Right lung (tissue), 10 donors: Measurements from ENCODE around the gene GGTA1. TPM values are rescaled to one million over a fixed set of nuclear protein-coding genes. Genes with fewer than 3 reads are reported as not detected.
"Not testable (repeated sequence)": the region's sequence is repeated elsewhere in the genome, so short reads cannot be mapped to it uniquely, and the experiment has no call there.

ENCODE experiments used
- DNase-seq, 2 donors: peaks; one replicate each; pipeline ENCODE4 v3.0.0-alpha.2; 2013
- long read RNA-seq, 8 donors: transcript quantifications; one replicate each; lab custom pipeline, GENCODE V29; 2026
- polyA plus RNA-seq, 5 donors: library from polyadenylated mRNA; unstranded; fragments of 120-200 nt; gene quantifications; one replicate each; pipeline versions ENCODE4 v1.2.1 to v1.2.3, GENCODE V29; 2013; ENCODE audit warnings: inconsistent platforms in 1 of 5, low replicate concordance in 1 of 5; ENCODE audit not compliant: insufficient read length in 5 of 5, insufficient read depth in 1 of 5

GGTA1 gene
- 1 to 10 TPM; 6.8 to 9.5 (median 7.6) TPM for polyA plus RNA-seq
- long read RNA-seq, donor 1, partial matches to known transcripts = 0 of 4 reads
- long read RNA-seq, donor 1, other reads (novel, unspliced or antisense) = 0 of 4 reads
- long read RNA-seq, donor 2, partial matches to known transcripts = 0 of 3 reads
- long read RNA-seq, donor 2, other reads (novel, unspliced or antisense) = 0 of 3 reads
- long read RNA-seq, donor 3, transcript GGTA1P-203 (6 exons, 1,487 nt) = major isoform, 6 of 6 reads
- long read RNA-seq, donor 3, partial matches to known transcripts = 0 of 6 reads
- long read RNA-seq, donor 3, other reads (novel, unspliced or antisense) = 0 of 6 reads
- long read RNA-seq, donor 4 = 0 reads
- long read RNA-seq, donor 5, partial matches to known transcripts = 0 of 1 reads
- long read RNA-seq, donor 5, other reads (novel, unspliced or antisense) = 0 of 1 reads
- long read RNA-seq, donor 6, partial matches to known transcripts = 0 of 3 reads
- long read RNA-seq, donor 6, other reads (novel, unspliced or antisense) = 0 of 3 reads
- long read RNA-seq, donor 7, partial matches to known transcripts = 0 of 2 reads
- long read RNA-seq, donor 7, other reads (novel, unspliced or antisense) = 0 of 2 reads
- long read RNA-seq, donor 8, partial matches to known transcripts = 0 of 2 reads
- long read RNA-seq, donor 8, other reads (novel, unspliced or antisense) = 0 of 2 reads

- peak; percentile 62 to 63 for DNase-seq
Measured at GRCh38 chr9:121499427-121500164, at the start of gene GGTA1. TSS of gene GGTA1 (minus strand) at chr9:121499844. CDS start at chr9:121467922, 31,922 bp downstream.

DNA sequence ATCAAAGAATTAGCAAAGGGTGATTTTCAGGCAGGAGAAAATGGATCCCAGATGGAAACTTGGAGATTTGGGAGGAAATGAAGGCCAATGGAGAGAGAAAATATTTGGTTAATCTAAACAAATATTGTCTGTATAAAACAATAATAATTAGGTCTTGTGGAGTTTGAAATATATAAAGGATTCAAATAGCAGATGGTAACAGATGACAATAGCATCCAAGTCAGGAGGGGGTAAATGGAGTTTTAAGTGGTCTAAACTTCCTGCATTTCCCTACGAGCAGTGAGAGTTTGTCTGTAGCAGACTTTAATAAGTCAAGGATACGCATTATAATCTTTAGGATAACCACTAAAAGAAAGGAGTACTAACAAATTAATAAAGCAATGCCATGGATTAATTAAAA, 49.0 kb upstream of the GGTA1 start:
- DNase-seq = peak in 1 of 2 donors; percentile 19

DNA sequence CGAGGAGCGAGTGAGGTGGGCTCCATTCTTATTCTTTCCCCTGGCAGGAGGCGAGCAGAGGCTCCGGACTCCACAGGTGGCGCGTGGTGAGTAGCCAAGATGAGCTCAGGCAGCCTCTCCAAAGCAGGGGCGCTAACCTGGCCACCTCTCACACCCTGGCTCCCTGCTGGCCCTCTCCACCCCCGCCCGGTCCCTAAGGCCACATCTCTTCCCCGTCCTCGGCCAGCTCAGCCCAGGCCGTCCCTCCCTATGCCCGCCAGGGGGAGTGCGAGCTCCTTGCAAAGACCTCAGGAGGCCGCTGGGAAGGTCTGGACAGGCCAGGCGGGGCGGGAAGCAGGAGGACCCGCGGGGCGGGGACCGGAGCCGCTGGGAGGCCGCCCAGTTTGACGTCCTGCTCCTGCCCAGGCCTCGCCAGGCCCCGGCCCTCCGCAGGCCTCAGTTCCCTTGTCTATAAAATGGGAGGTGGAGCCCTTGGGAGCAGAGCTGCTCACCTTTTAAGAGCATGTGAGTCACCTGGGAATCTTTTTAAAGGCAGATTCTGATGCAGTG, 46.3 kb upstream of the GGTA1 start:
- peak; percentile 91 to 92 for DNase-seq

DNA sequence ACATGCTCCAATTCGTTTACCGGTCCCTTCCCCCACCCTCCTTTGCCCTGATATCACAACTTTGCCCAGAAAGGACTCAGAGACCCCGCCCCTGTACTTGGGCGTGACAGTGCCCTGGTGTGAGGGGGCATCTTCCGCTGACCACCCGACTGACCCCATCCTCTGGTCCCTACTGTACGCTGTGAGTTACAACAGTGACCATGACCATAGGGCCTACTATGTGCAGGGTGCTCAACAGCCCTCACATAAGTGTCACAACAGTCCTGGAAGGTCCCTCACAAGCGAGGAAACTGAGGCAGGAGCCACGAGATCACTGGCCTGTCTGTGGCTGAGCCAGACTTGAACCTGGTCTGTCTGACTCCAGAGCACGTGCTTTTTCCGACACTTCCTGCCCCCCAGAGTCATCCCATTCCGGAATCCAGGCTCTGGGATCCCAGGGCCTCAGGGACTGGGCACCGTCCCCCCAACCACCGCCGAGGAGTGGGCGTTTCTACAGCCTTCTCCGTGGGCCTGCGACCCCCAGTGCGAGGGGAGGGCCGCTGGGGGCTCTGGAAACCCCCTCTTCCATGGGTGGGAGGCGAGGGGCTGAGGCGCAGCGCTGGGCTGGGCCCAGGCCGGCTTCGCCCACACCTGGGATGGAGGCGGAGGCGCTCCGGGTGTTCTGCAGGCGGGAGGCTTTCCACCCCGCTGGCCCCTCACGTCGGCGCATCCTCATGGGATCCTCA, 45.7 kb upstream of the GGTA1 start:
- DNase-seq = no peak

GRCh38 chr9:121542025-121542424, 42.4 kb upstream of the GGTA1 start:
- DNase-seq = no peak

DNA sequence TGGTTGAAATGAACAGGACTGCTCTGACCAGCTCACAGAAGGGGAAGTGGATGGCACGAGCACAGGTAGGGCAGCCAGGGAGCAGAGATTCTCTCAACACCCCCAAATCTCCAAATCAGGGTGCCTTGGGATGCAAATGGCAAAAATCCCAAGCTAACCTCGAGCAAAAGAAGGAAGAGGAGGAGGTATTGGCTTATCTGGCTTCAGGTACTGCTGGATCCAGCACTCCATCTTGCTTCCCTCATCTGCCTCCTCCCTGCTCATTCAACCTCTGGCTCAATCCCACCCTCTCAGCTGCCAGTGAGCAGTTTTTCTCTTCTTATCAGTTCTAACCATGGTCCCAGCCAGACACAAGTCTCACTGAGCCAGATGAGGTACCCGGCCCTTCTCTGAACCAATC, 41.6 kb upstream of the GGTA1 start:
- no peak for DNase-seq

- no peak for DNase-seq
Measured at GRCh38 chr9:121538221-121538620, 38.6 kb upstream of the GGTA1 start.

DNA sequence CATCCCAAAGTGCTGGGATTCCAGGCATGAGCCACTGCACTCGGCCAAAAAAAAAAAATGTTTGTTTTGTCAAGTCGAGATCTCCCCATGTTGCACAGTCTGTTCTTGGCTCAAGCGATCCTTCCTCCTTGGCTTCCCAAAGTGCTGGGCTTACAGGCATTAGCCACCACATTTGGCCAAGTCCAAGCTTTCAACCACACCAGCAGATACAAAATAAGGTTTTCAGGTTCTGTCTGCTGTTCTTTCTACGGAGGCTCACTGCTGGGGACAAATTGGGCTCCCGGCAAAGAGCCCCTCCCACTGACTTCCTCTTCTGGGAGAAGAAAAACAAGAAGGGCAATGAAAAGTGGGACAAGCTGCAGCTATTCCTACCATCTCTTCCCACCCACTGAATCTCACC, 37.6 kb upstream of the GGTA1 start:
- no peak for DNase-seq

DNA sequence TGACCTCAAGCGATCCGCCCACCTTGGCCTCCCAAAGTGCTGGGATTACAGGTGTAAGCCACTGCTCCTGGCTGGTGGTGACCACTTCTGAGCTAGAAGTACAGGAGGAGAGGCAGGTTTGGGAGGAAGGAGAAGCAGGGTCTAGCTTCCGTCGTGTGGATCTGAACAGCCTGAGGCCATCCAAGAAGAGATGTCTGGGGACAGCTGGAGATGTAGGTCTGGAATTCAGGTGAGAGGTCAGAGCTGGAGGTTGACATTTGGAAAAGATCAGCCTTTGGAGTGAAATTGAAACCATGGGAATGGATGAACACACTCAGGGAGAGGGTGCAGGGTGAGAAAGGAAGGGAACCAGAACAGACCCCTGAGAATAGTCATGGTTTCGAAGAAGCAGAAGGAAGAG, 33.2 kb upstream of the GGTA1 start:
- no peak for DNase-seq

DNA sequence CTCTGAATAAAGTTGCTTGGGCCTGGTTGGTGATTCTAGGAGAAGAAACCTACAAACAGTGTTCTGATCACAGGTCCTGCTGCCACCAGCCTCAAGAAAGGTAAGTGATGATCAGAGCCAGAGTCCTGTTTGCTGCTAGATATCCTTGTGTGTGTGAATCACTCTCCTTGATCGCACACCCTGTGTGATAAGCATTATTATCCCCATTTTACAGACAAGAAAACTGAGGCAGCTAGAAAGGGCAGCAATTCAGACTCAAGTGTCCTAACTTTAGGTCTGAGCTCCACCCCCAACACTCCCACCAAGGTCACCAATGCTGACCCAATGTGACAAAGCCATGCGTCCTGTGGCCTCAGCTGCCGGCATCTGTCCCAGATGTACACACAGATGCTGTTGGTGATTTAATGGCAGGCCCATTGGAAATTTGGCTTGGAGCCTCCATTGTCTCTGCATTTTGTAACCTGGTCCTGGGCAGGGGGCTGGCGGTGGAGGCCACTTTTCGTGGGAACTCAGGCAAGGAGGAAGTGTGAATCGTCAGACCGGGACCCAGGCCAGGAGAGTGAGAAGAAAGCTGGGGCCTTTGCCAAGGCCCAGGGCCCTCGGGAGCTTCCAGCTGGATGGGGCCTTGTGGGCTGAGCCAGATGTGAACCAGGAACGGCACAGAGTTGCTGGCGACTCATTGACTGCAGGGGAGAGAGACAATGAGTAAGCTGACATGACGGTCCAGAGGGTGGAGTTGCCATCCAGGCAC, 29.8 kb upstream of the GGTA1 start:
- DNase-seq = peak; percentile 87 to 88

DNA sequence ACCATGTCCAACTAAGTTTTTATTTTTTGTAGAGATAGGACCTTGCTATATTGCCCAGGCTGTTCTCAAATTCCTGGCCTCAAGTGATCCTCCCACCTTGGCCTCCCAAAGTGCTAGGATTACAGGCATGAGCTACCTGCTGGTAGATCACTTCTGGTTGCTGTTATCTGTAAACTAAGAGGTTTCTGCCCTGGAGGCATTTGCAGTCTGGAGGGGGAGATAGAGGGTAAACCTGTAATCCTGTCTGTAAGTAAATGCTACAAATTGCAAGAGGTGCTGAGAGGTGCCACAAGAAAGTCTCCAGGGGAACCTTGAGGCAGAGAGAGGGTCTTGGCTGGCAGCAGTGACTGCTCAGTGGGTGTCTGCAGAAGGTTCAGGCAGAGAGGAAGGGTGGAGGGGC, 29.0 kb upstream of the GGTA1 start:
- no peak for DNase-seq

- no peak for DNase-seq
Measured at GRCh38 chr9:121527371-121527770, 27.7 kb upstream of the GGTA1 start.

DNA sequence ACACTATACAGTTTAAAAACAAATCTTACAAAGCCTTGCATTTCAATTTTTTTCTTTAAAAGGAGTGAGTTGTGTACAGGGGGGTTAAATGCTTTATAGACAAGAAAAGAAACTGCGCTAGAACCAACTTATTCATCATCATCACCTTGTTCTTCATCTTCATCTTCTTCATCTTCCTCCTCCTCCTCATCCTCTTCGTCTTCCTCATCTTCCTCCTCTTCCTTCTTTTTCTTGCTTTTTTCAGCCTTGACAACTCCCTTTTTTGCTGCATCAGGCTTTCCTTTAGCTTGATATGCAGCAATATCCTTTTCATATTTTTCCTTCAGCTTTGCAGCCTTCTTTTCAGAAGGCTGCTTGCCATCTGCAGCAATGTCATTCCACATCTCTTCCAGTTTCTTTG, 20.0 kb upstream of the GGTA1 start:
- not testable (repeated sequence) for DNase-seq

- no peak for DNase-seq
Measured at GRCh38 chr9:121518634-121519033, 19.0 kb upstream of the GGTA1 start.

DNA sequence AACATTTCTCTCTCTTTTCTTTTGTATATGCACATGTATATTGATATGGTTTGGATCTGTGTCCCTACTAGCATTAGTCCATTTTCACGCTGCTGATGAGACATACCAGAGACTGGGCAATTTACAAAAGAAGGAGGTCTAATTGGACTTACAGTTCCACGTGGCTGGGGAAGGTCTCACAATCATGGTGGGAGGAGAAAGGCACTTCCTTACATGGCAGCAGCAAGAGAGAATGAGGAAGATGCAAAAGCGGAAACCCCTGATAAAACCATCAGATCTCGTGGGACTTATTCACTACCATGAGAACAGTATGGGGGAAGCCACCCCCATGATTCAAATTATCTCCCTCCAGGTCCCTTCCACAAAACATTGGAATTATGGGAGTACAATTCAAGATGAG, 13.5 kb upstream of the GGTA1 start:
- DNase-seq = not testable (repeated sequence)

GRCh38 chr9:121510766-121511550, 11.3 kb upstream of the GGTA1 start:
- no peak for DNase-seq

GRCh38 chr9:121509180-121509579, 9.5 kb upstream of the GGTA1 start:
- DNase-seq = no peak

DNA sequence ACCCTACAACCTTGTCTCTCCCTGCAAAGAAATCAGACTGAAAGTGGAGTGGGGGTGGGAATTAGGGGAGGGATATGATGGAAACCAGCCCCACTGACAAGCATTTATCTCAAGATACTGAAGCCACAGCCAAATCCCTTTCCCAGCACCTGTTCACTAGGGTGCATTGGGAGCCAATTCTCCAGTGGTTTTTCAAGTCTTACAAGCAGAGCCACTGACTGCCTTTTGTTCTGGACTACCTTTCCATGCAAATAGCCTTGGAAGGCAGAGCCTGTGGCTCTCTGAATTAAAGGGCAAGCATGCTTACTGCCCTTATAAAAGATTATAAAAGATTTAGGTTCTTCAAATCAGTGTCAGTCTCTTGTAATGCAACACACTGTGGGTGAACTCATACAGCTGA, 8.8 kb upstream of the GGTA1 start:
- no peak for DNase-seq

GRCh38 chr9:121505903-121506735, 6.5 kb upstream of the GGTA1 start:
- DNase-seq = no peak
